Caki2 (cell line): ENCODE measurements around the gene HOXC5. TPM values are rescaled to one million over a fixed set of nuclear protein-coding genes. Genes with fewer than 3 reads are reported as not detected.

Experiments
- DNase-seq: peaks from one replicate; pipeline ENCODE4 v3.0.0-alpha.2; 2015; ENCODE audit warnings: low read depth
- in situ Hi-C: cut with HindIII; loops from 2 replicates; pipeline ENCODE4 v1.10.0; 2016; ENCODE audit warnings: low sequenced_read_pairs, low pct_unique_long_range_greater_than_20kb, mixed read lengths
- total RNA-seq: library from RNA; depleted of rRNA; stranded (reverse); fragments of >200 nt; shearing (Covaris generic); gene quantifications from 2 replicates; pipeline ENCODE4 v1.2.3, GENCODE V29; 2014; ENCODE audit warnings: low replicate concordance

The HOXC5 gene
- total RNA-seq, 1 experiment from 2014 or later, result not detected

- in situ Hi-C loops, result loop anchor here (25.0 kb wide), 1 partner anchor 208 kb away; no protein-coding TSS in a partner anchor
These were observed 28.6 kb upstream of the HOXC5 start for GRCh38 chr12:54004063-54004840.

GRCh38 chr12:54004841-54005530, 27.9 kb upstream of the HOXC5 start:
- no peak for DNase-seq
- in situ Hi-C loops, result loop anchor here (25.0 kb wide), 1 partner anchor 207 kb away; no protein-coding TSS in a partner anchor

More at GRCh38 chr12:54004063-54004840, 28.6 kb upstream of the HOXC5 start:
- no peak for DNase-seq

- no peak for DNase-seq
- in situ Hi-C loops, result loop anchor here (25.0 kb wide), 1 partner anchor 207 kb away; no protein-coding TSS in a partner anchor
These were observed 27.4 kb upstream of the HOXC5 start for GRCh38 chr12:54005531-54005852.

- in situ Hi-C loops, result loop anchor here (25.0 kb wide), 1 partner anchor 206 kb away; no protein-coding TSS in a partner anchor
- peak; percentile 67 for DNase-seq
These were observed 26.8 kb upstream of the HOXC5 start for GRCh38 chr12:54005853-54006558.

- in situ Hi-C loops, result loop anchor here (25.0 kb wide), 1 partner anchor 206 kb away; no protein-coding TSS in a partner anchor
- DNase-seq, result no peak
These were observed 26.2 kb upstream of the HOXC5 start for GRCh38 chr12:54006559-54007220.

GRCh38 chr12:54007538-54008259, 25.2 kb upstream of the HOXC5 start:
- no peak for DNase-seq
- in situ Hi-C loops, result loop anchor here (25.0 kb wide), 1 partner anchor 205 kb away; no protein-coding TSS in a partner anchor

GRCh38 chr12:54008260-54008552, 24.6 kb upstream of the HOXC5 start:
- no peak for DNase-seq
- in situ Hi-C loops, result loop anchor here (25.0 kb wide), 1 partner anchor 204 kb away; no protein-coding TSS in a partner anchor

- no peak for DNase-seq
- in situ Hi-C loops, result loop anchor here (25.0 kb wide), 1 partner anchor 203 kb away; no protein-coding TSS in a partner anchor
These were observed 23.4 kb upstream of the HOXC5 start for GRCh38 chr12:54009171-54010052.

GRCh38 chr12:54010053-54010971, 22.5 kb upstream of the HOXC5 start:
- no peak for DNase-seq
- in situ Hi-C loops, result loop anchor here (25.0 kb wide), 1 partner anchor 202 kb away; no protein-coding TSS in a partner anchor

- no peak for DNase-seq
- in situ Hi-C loops, result loop anchor here (25.0 kb wide), 1 partner anchor 201 kb away; no protein-coding TSS in a partner anchor
These were observed 21.7 kb upstream of the HOXC5 start for GRCh38 chr12:54010972-54011664.

- in situ Hi-C loops, result loop anchor here (25.0 kb wide), 1 partner anchor 200 kb away; no protein-coding TSS in a partner anchor
- no peak for DNase-seq
These were observed 21.0 kb upstream of the HOXC5 start for GRCh38 chr12:54011665-54012532.

GRCh38 chr12:54012631-54013409, 20.0 kb upstream of the HOXC5 start:
- no peak for DNase-seq
- in situ Hi-C loops, result loop anchor here (25.0 kb wide), 1 partner anchor 199 kb away; no protein-coding TSS in a partner anchor

- no peak for DNase-seq
- in situ Hi-C loops, result loop anchor here (25.0 kb wide), 1 partner anchor 198 kb away; no protein-coding TSS in a partner anchor
These were observed 18.4 kb upstream of the HOXC5 start for GRCh38 chr12:54014377-54015017.
